ENCODE results near the gene SUGCT.

SUGCT gene

GRCh38 chr7:40833191-40833887 lies 698.5 kb downstream of the SUGCT start:
- H3K36me3 Mint-ChIP-seq (ENCODE audit: low read depth) = no peaks in the 10 kb centered on the region

GRCh38 chr7:40833888-40834234 lies 699.1 kb downstream of the SUGCT start:
- Mint-ChIP-seq H3K9me3 (peaks cover 8% of the 10 kb centered on the region), H3K27me3 (ENCODE audit: low read depth) (peaks cover 3% of the 10 kb centered on the region), H3K4me1 (no peaks in the 10 kb centered on the region), H3K27ac (no peak overlapping the region), H3K4me3 (no peak overlapping the region), H3K36me3 (ENCODE audit: low read depth) (no peaks in the 10 kb centered on the region)
- peak in 1 of 3 experiments; percentile 17 for TF ChIP-seq CTCF (IDR thresholded peaks at IDR 0.05; ENCODE audit: unreplicated experiment in 3 of 3)

More at GRCh38 chr7:40833191-40833887, 698.5 kb downstream of the SUGCT start:
- TF ChIP-seq CTCF (IDR thresholded peaks at IDR 0.05; ENCODE audit: unreplicated experiment in 3 of 3) = no peak
- peaks cover 2% of the 10 kb centered on the region for H3K9me3 Mint-ChIP-seq
- peaks cover 3% of the 10 kb centered on the region for H3K27me3 Mint-ChIP-seq (ENCODE audit: low read depth)
- no peak overlapping the region for H3K27ac Mint-ChIP-seq
- H3K4me3 Mint-ChIP-seq = no peak overlapping the region
- no peaks in the 10 kb centered on the region for H3K4me1 Mint-ChIP-seq

- peaks cover 17% of the 10 kb centered on the region for H3K9me3 Mint-ChIP-seq
- H3K4me3 Mint-ChIP-seq = no peak overlapping the region
- H3K36me3 Mint-ChIP-seq (ENCODE audit: low read depth) = peaks cover 5% of the 10 kb centered on the region
- no peak overlapping the region for H3K27ac Mint-ChIP-seq
- no peaks in the 10 kb centered on the region for H3K27me3 Mint-ChIP-seq (ENCODE audit: low read depth)
- H3K4me1 Mint-ChIP-seq = no peaks in the 10 kb centered on the region
- no peak for TF ChIP-seq CTCF (IDR thresholded peaks at IDR 0.05; ENCODE audit: unreplicated experiment in 3 of 3)
Observed at GRCh38 chr7:40836218-40836617, 701.4 kb downstream of the SUGCT start.

- peaks cover 5% of the 10 kb centered on the region for H3K36me3 Mint-ChIP-seq (ENCODE audit: low read depth)
- H3K27ac Mint-ChIP-seq = no peak overlapping the region
- H3K4me3 Mint-ChIP-seq = no peak overlapping the region
- no peak for TF ChIP-seq CTCF (IDR thresholded peaks at IDR 0.05; ENCODE audit: unreplicated experiment in 3 of 3)
- H3K27me3 Mint-ChIP-seq (ENCODE audit: low read depth) = no peaks in the 10 kb centered on the region
- peaks cover 29% of the 10 kb centered on the region for H3K9me3 Mint-ChIP-seq
- peaks cover 1% of the 10 kb centered on the region for H3K4me1 Mint-ChIP-seq
Observed at GRCh38 chr7:40839881-40840280, 705.1 kb downstream of the SUGCT start.

GRCh38 chr7:40840990-40841389 lies 706.2 kb downstream of the SUGCT start:
- Mint-ChIP-seq H3K36me3 (ENCODE audit: low read depth) (peaks cover 5% of the 10 kb centered on the region), H3K27me3 (ENCODE audit: low read depth) (no peaks in the 10 kb centered on the region), H3K4me3 (no peak overlapping the region), H3K9me3 (peaks cover 29% of the 10 kb centered on the region), H3K4me1 (peaks cover 11% of the 10 kb centered on the region), H3K27ac (no peak overlapping the region)
- TF ChIP-seq CTCF (IDR thresholded peaks at IDR 0.05; ENCODE audit: unreplicated experiment in 3 of 3) = no peak

GRCh38 chr7:40842641-40843040 lies 707.8 kb downstream of the SUGCT start:
- H3K27ac Mint-ChIP-seq = no peak overlapping the region
- H3K4me1 Mint-ChIP-seq = peaks cover 14% of the 10 kb centered on the region
- H3K27me3 Mint-ChIP-seq (ENCODE audit: low read depth) = no peaks in the 10 kb centered on the region
- peaks cover 29% of the 10 kb centered on the region for H3K9me3 Mint-ChIP-seq
- H3K36me3 Mint-ChIP-seq (ENCODE audit: low read depth) = peaks cover 5% of the 10 kb centered on the region
- no peak overlapping the region for H3K4me3 Mint-ChIP-seq
- TF ChIP-seq CTCF (IDR thresholded peaks at IDR 0.05; ENCODE audit: unreplicated experiment in 3 of 3) = no peak
